ENCODE data around the gene ENKUR.

- TF ChIP-seq EZH2 (IDR thresholded peaks at IDR 0.05; ENCODE audit: insufficient read depth, poor library complexity, severe bottlenecking): no peak
- no peak for TF ChIP-seq EZH2phosphoT487 (IDR thresholded peaks at IDR 0.05; ENCODE audit: insufficient read depth, low read depth)
Observed at GRCh38 chr10:25059990-25060389, 44.0 kb upstream of the ENKUR start.
